ENCODE measurements around the gene PUM1.

- TF ChIP-seq TAF1 (IDR thresholded peaks at IDR 0.05; ENCODE audit: borderline replicate concordance, low read depth, low read length) (no peak), POLR2AphosphoS5 (IDR thresholded peaks at IDR 0.05; ENCODE audit: low read depth, low read length) (no peak)
Observed at GRCh38 chr1:30907481-30908315, 157.8 kb downstream of the PUM1 start.

Data from GM12892 (cell line).